SH-SY5Y (cell line): ENCODE data around the gene AMER1.

Experiments used
- GATA2 ChIP-seq: IDR thresholded peaks from 2 replicates; pipeline ENCODE4 v1.6.1; 2011; ENCODE audit warnings: mild to moderate bottlenecking, low read depth, low read length
- GATA3 ChIP-seq: IDR thresholded peaks from 2 replicates; pipeline ENCODE4 v1.6.1; 2011; ENCODE audit warnings: low read depth, mild to moderate bottlenecking, low read length, moderate library complexity

- no peak for TF ChIP-seq GATA2
- no peak for TF ChIP-seq GATA3
Measured at GRCh38 chrX:64190136-64190740, 15.3 kb downstream of the AMER1 start.
